OCI-LY3 (cell line): ENCODE measurements around the gene HINFP.

ENCODE experiments used
- CTCF ChIP-seq: fragments of 200-600, 300-600 bp; sonication (generic); IDR thresholded peaks from 2 replicates; pipeline ENCODE4 v1.5.1; 2014; ENCODE audit warnings: antibody characterized with exemption, low read length, low read depth
- EZH2phosphoT487 ChIP-seq: fragments of 200-600 bp; shearing (Covaris generic); IDR thresholded peaks from 2 replicates; pipeline ENCODE4 v1.6.1; 2018; ENCODE audit warnings: antibody characterized with exemption, mixed run types, low read depth

- TF ChIP-seq CTCF, result no peak
- TF ChIP-seq EZH2phosphoT487, result no peak
Measured at GRCh38 chr11:119118946-119119345, 2.4 kb upstream of the HINFP start.
